PC-3 (cell line): ENCODE data around the gene LRRC8B. TPM values are rescaled to one million over a fixed set of nuclear protein-coding genes. Genes with fewer than 3 reads are reported as not detected.

Experiments
- ATAC-seq: fragments of 200-7000 bp; cut with Tn5 transposase; 2 replicates; pipeline ENCODE4 v1.9.1; 2020; ENCODE audit warnings: mild to moderate bottlenecking, moderate library complexity
- BruUV-seq: library from RNA; stranded (reverse); fragments of 400-500 nt; replicated peaks from 2 replicates; lab custom pipeline; 2021; lab: Mats Ljungman, UMichigan
- CTCF ChIA-PET: fragments of 300-600 bp; sonication (Branson Sonifier 250); formaldehyde crosslinking; loops from one replicate; lab custom pipeline; 2022; ENCODE audit warnings: antibody characterized with exemption; lab: Charles Lee
- POLR2A ChIA-PET: fragments of 300-600 bp; sonication (Branson Sonifier 250); formaldehyde crosslinking; loops from one replicate; lab custom pipeline; 2022; ENCODE audit warnings: antibody characterized with exemption; ENCODE audit not compliant: unreplicated experiment; lab: Charles Lee
- DNase-seq: peaks from one replicate; pipeline ENCODE4 v3.0.0-alpha.2; 2015
- H2AFZ ChIP-seq: fragments of 300-600 bp; sonication (generic); 2 replicates; pipeline ENCODE4 v1.6.0; 2016; ENCODE audit warnings: antibody characterized with exemption, low read length
- H3F3A ChIP-seq: fragments of 300-600 bp; sonication (generic); one replicate; pipeline ENCODE4 v1.6.0; 2017; ENCODE audit warnings: antibody characterized with exemption, low read length, control low read depth, mild to moderate bottlenecking; ENCODE audit not compliant: unreplicated experiment
- H3K27ac ChIP-seq: fragments of 300-600 bp; sonication (generic); 2 replicates; pipeline ENCODE4 v1.5.1; 2016; ENCODE audit warnings: mild to moderate bottlenecking, low read length
- H3K27me3 ChIP-seq: fragments of 300-600 bp; sonication (generic); 2 replicates; pipeline ENCODE4 v1.6.1; 2016; ENCODE audit warnings: low read length, mixed read lengths
- H3K36me3 ChIP-seq: fragments of 300-600 bp; sonication (generic); 2 replicates; pipeline ENCODE4 v1.6.1; 2016; ENCODE audit warnings: low read depth, mixed run types, low read length, mixed read lengths
- H3K4me1 ChIP-seq: fragments of 300-600 bp; sonication (generic); 2 replicates; pipeline ENCODE4 v1.5.1; 2016; ENCODE audit warnings: low read length; ENCODE audit not compliant: insufficient read depth
- H3K4me2 ChIP-seq: fragments of 300-600 bp; sonication (generic); 2 replicates; pipeline ENCODE4 v1.6.0; 2016; ENCODE audit warnings: low read length
- H3K4me3 ChIP-seq: fragments of 300-600 bp; sonication (generic); 2 replicates; pipeline ENCODE4 v1.5.1; 2016; ENCODE audit warnings: mild to moderate bottlenecking, low read length, mixed read lengths
- H3K79me2 ChIP-seq: fragments of 300-600 bp; sonication (generic); 2 replicates; pipeline ENCODE4 v1.6.1; 2017; ENCODE audit warnings: low read length, mixed read lengths
- H3K9ac ChIP-seq: fragments of 300-600 bp; sonication (generic); 2 replicates; pipeline ENCODE4 v1.6.0; 2016; ENCODE audit warnings: mild to moderate bottlenecking, low read length
- H3K9me2 ChIP-seq: fragments of 300-600 bp; sonication (generic); replicated peaks from 2 replicates; pipeline ENCODE4 v1.6.1; 2016; ENCODE audit warnings: mixed run types, low read length, mixed read lengths
- H3K9me3 ChIP-seq: fragments of 300-600 bp; sonication (generic); 2 replicates; pipeline ENCODE4 v1.6.1; 2016; ENCODE audit warnings: low read length, mixed read lengths
- H4K20me1 ChIP-seq: fragments of 300-600 bp; sonication (generic); 2 replicates; pipeline ENCODE4 v1.6.1; 2016; ENCODE audit warnings: low read length, mixed read lengths
- CTCF ChIP-seq: fragments of 300-600 bp; sonication (generic); conservative IDR thresholded peaks from 2 replicates; pipeline ENCODE4 v1.5.1; 2017; ENCODE audit warnings: antibody characterized with exemption, low read depth, mild to moderate bottlenecking, low read length
- EZH2 ChIP-seq: fragments of 300-600 bp; sonication (generic); IDR thresholded peaks from one replicate; pipeline ENCODE4 v1.6.1; 2017; ENCODE audit warnings: antibody characterized with exemption, mild to moderate bottlenecking, low read length; ENCODE audit not compliant: unreplicated experiment
- EZH2phosphoT487 ChIP-seq: fragments of 300-600 bp; sonication (generic); IDR thresholded peaks from 2 replicates; pipeline ENCODE4 v1.6.1; 2018; ENCODE audit warnings: mild to moderate bottlenecking, antibody characterized with exemption, low read length, borderline replicate concordance
- intact Hi-C: fragments of 100-400 bp; cut with micrococcal nuclease; formaldehyde crosslinking; loops from 2 replicates; pipeline ENCODE4 v1.9.0; 2023
- total RNA-seq: library from RNA; depleted of rRNA; stranded (reverse); fragments of >200 nt; gene quantifications from 2 replicates; pipeline ENCODE4 v1.2.3, GENCODE V29; 2014

The LRRC8B gene
- total RNA-seq, 1 experiment from 2014 or later = 8.4 TPM

GRCh38 chr1:89603651-89604413 is 79.2 kb downstream of the LRRC8B start:
- no TSS peak for BruUV-seq
- H3K4me2 ChIP-seq = no peak overlapping the region
- H3K4me3 ChIP-seq = no peak overlapping the region
- H3K4me1 ChIP-seq = peaks cover 30% of the 10 kb centered on the region
- no peak overlapping the region for H3K9ac ChIP-seq
- H4K20me1 ChIP-seq = no peaks in the 10 kb centered on the region
- H3K9me3 ChIP-seq = no peaks in the 10 kb centered on the region
- no peak for TF ChIP-seq CTCF
- TF ChIP-seq EZH2phosphoT487 = no peak
- TF ChIP-seq EZH2 = no peak
- intact Hi-C loops = no loop called here
- H3K27me3 ChIP-seq = no peaks in the 10 kb centered on the region
- DNase-seq (peak; percentile 47), ATAC-seq (peak; percentile 60)
- ChIA-PET POLR2A (no interaction called here), CTCF (interaction anchor here (1.1 to 1.2 kb wide), 3 partner anchors 19 to 159 kb away, joined by 3 to 5 read pairs (median 3); no protein-coding TSS in a partner anchor)
- H2AFZ ChIP-seq = no peak overlapping the region
- no peak overlapping the region for H3K27ac ChIP-seq
- no peaks in the 10 kb centered on the region for H3F3A ChIP-seq
- H3K79me2 ChIP-seq = no peaks in the 10 kb centered on the region
- no peaks in the 10 kb centered on the region for H3K36me3 ChIP-seq
- H3K9me2 ChIP-seq = no peaks in the 10 kb centered on the region

GRCh38 chr1:89604414-89604735 is 79.7 kb downstream of the LRRC8B start:
- H3K4me2 ChIP-seq = no peak overlapping the region
- H3K79me2 ChIP-seq = no peaks in the 10 kb centered on the region
- H3K4me3 ChIP-seq = no peak overlapping the region
- no peaks in the 10 kb centered on the region for H3K27me3 ChIP-seq
- no peaks in the 10 kb centered on the region for H3K9me2 ChIP-seq
- CTCF ChIA-PET = interaction anchor here (1.1 to 1.2 kb wide), 2 partner anchors 18 to 121 kb away, joined by 3 read pairs; no protein-coding TSS in a partner anchor
- H3K27ac ChIP-seq = no peak overlapping the region
- no peak for TF ChIP-seq EZH2
- no peaks in the 10 kb centered on the region for H3F3A ChIP-seq
- ATAC-seq (peak; percentile 18), DNase-seq (peak; percentile 26)
- intact Hi-C loops = no loop called here
- no peaks in the 10 kb centered on the region for H3K9me3 ChIP-seq
- H3K9ac ChIP-seq = no peak overlapping the region
- no peak overlapping the region for H2AFZ ChIP-seq
- POLR2A ChIA-PET = no interaction called here
- no peaks in the 10 kb centered on the region for H4K20me1 ChIP-seq
- peaks cover 30% of the 10 kb centered on the region for H3K4me1 ChIP-seq
- no TSS peak for BruUV-seq
- H3K36me3 ChIP-seq = no peaks in the 10 kb centered on the region

GRCh38 chr1:89605692-89606091 is 81.1 kb downstream of the LRRC8B start:
- intact Hi-C loops = no loop called here
- Histone ChIP-seq H3K4me3 (no peak overlapping the region), H3K27me3 (no peaks in the 10 kb centered on the region), H3K4me1 (peaks cover 30% of the 10 kb centered on the region), H3K9me2 (no peaks in the 10 kb centered on the region), H3K9me3 (no peaks in the 10 kb centered on the region), H3K4me2 (no peak overlapping the region; the same call in 1 of the 2 replicates), H3K27ac (no peak overlapping the region), H4K20me1 (no peaks in the 10 kb centered on the region), H3K79me2 (no peaks in the 10 kb centered on the region), H3K9ac (no peak overlapping the region), H3K36me3 (no peaks in the 10 kb centered on the region), H3F3A (no peaks in the 10 kb centered on the region), H2AFZ (no peak overlapping the region)
- ChIA-PET POLR2A (no interaction called here), CTCF (no interaction called here)
- peak; percentile 68 for ATAC-seq
- no TSS peak for BruUV-seq
- peak; percentile 87 for DNase-seq
- no peak for TF ChIP-seq CTCF
- TF ChIP-seq EZH2phosphoT487 = no peak
- TF ChIP-seq EZH2 = no peak
